Psoas muscle (tissue), 8 donors: ENCODE measurements around the gene LATS1. TPM values are rescaled to one million over a fixed set of nuclear protein-coding genes. Genes with fewer than 3 reads are reported as not detected.
"Not testable (repeated sequence)": the region's sequence is repeated elsewhere in the genome, so short reads cannot be mapped to it uniquely, and the experiment has no call there.

Source experiments
- ATAC-seq, 4 donors: fragments of 200-7000 bp; cut with Tn5 transposase; one replicate each; pipeline ENCODE4 v1.9.1; 2020; ENCODE audit warnings: moderate library complexity in 3 of 4, mild to moderate bottlenecking in 2 of 4
- DNase-seq, 2 donors: peaks; one replicate each; pipeline ENCODE4 v3.0.0-alpha.2; 2020
- H3K27ac ChIP-seq: fragments of 200-600 bp; one replicate; pipeline ENCODE4 v1.8.0; 2022
- H3K27me3 ChIP-seq, 3 donors: fragments of 200-600 bp in 1 of 3; one replicate each; pipeline versions ENCODE4 v1.6.1 to v1.8.0; 2013 to 2022; ENCODE audit warnings: low read length in 2 of 3, mild to moderate bottlenecking in 2 of 3, moderate library complexity in 1 of 3; ENCODE audit not compliant: insufficient read depth in 3 of 3
- H3K36me3 ChIP-seq, 2 donors: fragments of 200-600 bp in 1 of 2; one replicate each; pipeline versions ENCODE4 v1.6.1 to v1.8.0; 2013 to 2022; ENCODE audit warnings: low read depth in 1 of 2, mild to moderate bottlenecking in 1 of 2, moderate library complexity in 1 of 2; ENCODE audit not compliant: insufficient read depth in 1 of 2
- H3K4me1 ChIP-seq: fragments of 200-600 bp; one replicate; pipeline ENCODE4 v1.8.0; 2022
- H3K4me3 ChIP-seq: fragments of 200-600 bp; one replicate; pipeline ENCODE4 v1.8.0; 2022; ENCODE audit warnings: mild to moderate bottlenecking
- H3K9me3 ChIP-seq: fragments of 200-600 bp; one replicate; pipeline ENCODE4 v1.8.0; 2022
- CTCF ChIP-seq: fragments of 200-600 bp; IDR thresholded peaks from one replicate; pipeline ENCODE4 v1.8.0; 2022; ENCODE audit warnings: antibody characterized with exemption
- WGBS, 3 donors: extraction: QIAGEN DNeasy Blood & Tissue Kit; methylation state at CpG; one replicate each; pipeline versions ENCODE4 v1.1.6 to v1.1.7; 2013; 5-methylcytosine and 5-hydroxymethylcytosine counted together
- intact Hi-C, 2 donors: fragments of 100-400 bp; cut with DNase I; formaldehyde crosslinking; loops; one replicate each; pipeline versions ENCODE4 v1.11.0 to v1.14.2; 2022
- polyA plus RNA-seq, 3 donors: library from polyadenylated mRNA; stranded (reverse); fragments of 200-250 nt; gene quantifications; one replicate each; pipeline ENCODE4 v1.2.3, GENCODE V29; 2013
- total RNA-seq, 4 donors: library from RNA; stranded (reverse); fragmentation: NEBNext Ultra II Directional in 2 of 4; extraction: Animal tissue kit (Norgen Biotek cat#: 25700) in 2 of 4; gene quantifications; one replicate each; pipeline versions ENCODE4 v1.2.1 to v1.2.4, GENCODE V29; 2021 to 2023
- donor health status: healthy with polysubstance abuse.
- donor health status: DM: no; HTN: no; CAD: no; lungs with moderate emphysema.
- donor health status: Bipolar disorder and iron deficiency.
- donor health status: healthy.
- donor health status: DM: yes; HTN: yes; CAD: no.
- donor health status: DM: no; HTN: no; CAD: no.
- donor health status: DM: no; HTN: no; CAD: no.
- donor health status: DM: yes; HTN: yes; CAD: no.

The LATS1 gene
- total and polyA plus RNA-seq, 7 donors: 3.4 to 15.5 (median 11.0) TPM

- H3K27ac ChIP-seq: peak overlapping the region; percentile 90
Measured at GRCh38 chr6:149681209-149681608, 36.7 kb downstream of the LATS1 start.

GRCh38 chr6:149680503-149680902, 37.4 kb downstream of the LATS1 start:
- ATAC-seq: no peak
- no peak for DNase-seq
- Histone ChIP-seq H3K27ac (peak overlapping the region; percentile 90), H3K4me3 (no peak overlapping the region), H3K9me3 (no peaks in the 10 kb centered on the region), H3K27me3 (no peaks in the 10 kb centered on the region), H3K36me3 (peaks cover 0 to 45% of the 10 kb centered on the region in 2 donors), H3K4me1 (peaks cover 33% of the 10 kb centered on the region)
- TF ChIP-seq CTCF: no peak
- WGBS, 3 donors: 56 to 88% (median 82%) methylated on average over 1 of the region's 1 CpG
- intact Hi-C loops: loop anchor here in 1 of 2 donors (5.0 kb wide), 1 partner anchor 33 kb away; the partner anchor contains the start of gene KATNA1

More at GRCh38 chr6:149681209-149681608, 36.7 kb downstream of the LATS1 start:
- DNase-seq (no peak), ATAC-seq (no peak)
- peaks cover 37% of the 10 kb centered on the region for H3K4me1 ChIP-seq
- intact Hi-C loops: loop anchor here in 1 of 2 donors (5.0 kb wide), 1 partner anchor 34 kb away; the partner anchor contains the start of gene KATNA1
- H3K9me3 ChIP-seq: no peaks in the 10 kb centered on the region
- H3K4me3 ChIP-seq: no peak overlapping the region
- peaks cover 0 to 38% of the 10 kb centered on the region in 2 donors for H3K36me3 ChIP-seq
- no peaks in the 10 kb centered on the region for H3K27me3 ChIP-seq
- TF ChIP-seq CTCF: no peak

- peaks cover 0 to 97% of the 10 kb centered on the region in 2 donors for H3K36me3 ChIP-seq
- H3K27ac ChIP-seq, intact Hi-C loops: not testable (repeated sequence)
Measured at GRCh38 chr6:149672265-149672664, 45.6 kb downstream of the LATS1 start.

GRCh38 chr6:149660028-149660427, 57.9 kb downstream of the LATS1 start:
- WGBS, 3 donors: 91 to 94% (median 93%) methylated on average over 4 of the region's 4 CpGs
- ATAC-seq (no peak), DNase-seq (no peak)
- Histone ChIP-seq H3K4me1 (no peaks in the 10 kb centered on the region), H3K27ac (no peak overlapping the region), H3K9me3 (no peaks in the 10 kb centered on the region), H3K27me3 (no peaks in the 10 kb centered on the region), H3K36me3 (peaks cover 9 to 78% of the 10 kb centered on the region in 2 donors), H3K4me3 (no peak overlapping the region)
- intact Hi-C loops: no loop called here
- no peak for TF ChIP-seq CTCF

More at GRCh38 chr6:149672265-149672664, 45.6 kb downstream of the LATS1 start:
- DNase-seq, H3K4me1 ChIP-seq, H3K9me3 ChIP-seq, H3K27me3 ChIP-seq, H3K4me3 ChIP-seq: not testable (repeated sequence)
- peak; percentile 21 to 76 (median 60) for ATAC-seq

GRCh38 chr6:149657441-149657840, 60.5 kb downstream of the LATS1 start:
- H3K36me3 ChIP-seq: peaks cover 5 to 53% of the 10 kb centered on the region in 2 donors
- H3K27me3 ChIP-seq: no peaks in the 10 kb centered on the region
- intact Hi-C loops: no loop called here
- no peak for TF ChIP-seq CTCF
- 93 to 97% (median 96%) methylated on average over 5 of the region's 5 CpGs for WGBS, 3 donors
- DNase-seq (no peak), ATAC-seq (no peak)
- H3K9me3 ChIP-seq: no peaks in the 10 kb centered on the region
- no peaks in the 10 kb centered on the region for H3K4me1 ChIP-seq
- no peak overlapping the region for H3K27ac ChIP-seq
- H3K4me3 ChIP-seq: no peak overlapping the region
